ENCODE measurements around the gene RAP1B.
A peak's percentile ranks its signal among the peaks of the same experiment; 100 is the strongest.

RAP1B gene

GRCh38 chr12:68610370-68611093 is at the start of gene RAP1B:
RAP1B (plus strand) TSS chr12:68610899; CDS start chr12:68648725, 37,826 bp downstream.
- DNase-seq (ENCODE audit: low spot score) = peak; percentile 86

- DNase-seq (ENCODE audit: low spot score) = no peak
Observed at GRCh38 chr12:68561830-68562229, 48.9 kb upstream of the RAP1B start.

- no peak for DNase-seq (ENCODE audit: low spot score)
Observed at GRCh38 chr12:68564166-68564565, 46.5 kb upstream of the RAP1B start.

- DNase-seq (ENCODE audit: low spot score) = no peak
Observed at GRCh38 chr12:68565391-68565903, 45.3 kb upstream of the RAP1B start.

- no peak for DNase-seq (ENCODE audit: low spot score)
Observed at GRCh38 chr12:68568922-68569569, 41.7 kb upstream of the RAP1B start.

GRCh38 chr12:68572661-68573060 is 38.0 kb upstream of the RAP1B start:
- no peak for DNase-seq (ENCODE audit: low spot score)

GRCh38 chr12:68573406-68573805 is 37.3 kb upstream of the RAP1B start:
- DNase-seq (ENCODE audit: low spot score) = no peak

- no peak for DNase-seq (ENCODE audit: low spot score)
Observed at GRCh38 chr12:68577949-68578348, 32.8 kb upstream of the RAP1B start.

- DNase-seq (ENCODE audit: low spot score) = no peak
Observed at GRCh38 chr12:68578765-68579164, 31.9 kb upstream of the RAP1B start.

- no peak for DNase-seq (ENCODE audit: low spot score)
Observed at GRCh38 chr12:68579254-68579653, 31.4 kb upstream of the RAP1B start.

GRCh38 chr12:68580911-68581310 is 29.8 kb upstream of the RAP1B start:
- no peak for DNase-seq (ENCODE audit: low spot score)

- no peak for DNase-seq (ENCODE audit: low spot score)
Observed at GRCh38 chr12:68581926-68582325, 28.8 kb upstream of the RAP1B start.

- no peak for DNase-seq (ENCODE audit: low spot score)
Observed at GRCh38 chr12:68585966-68586365, 24.7 kb upstream of the RAP1B start.

GRCh38 chr12:68587448-68587873 is 23.2 kb upstream of the RAP1B start:
- DNase-seq (ENCODE audit: low spot score) = no peak

GRCh38 chr12:68589194-68589593 is 21.5 kb upstream of the RAP1B start:
- DNase-seq (ENCODE audit: low spot score) = no peak

GRCh38 chr12:68591734-68592418 is 18.8 kb upstream of the RAP1B start:
- no peak for DNase-seq (ENCODE audit: low spot score)

- DNase-seq (ENCODE audit: low spot score) = no peak
Observed at GRCh38 chr12:68595241-68595640, 15.5 kb upstream of the RAP1B start.

GRCh38 chr12:68601767-68602166 is 8.9 kb upstream of the RAP1B start:
- DNase-seq (ENCODE audit: low spot score) = no peak

- DNase-seq (ENCODE audit: low spot score) = no peak
Observed at GRCh38 chr12:68602720-68603119, 8.0 kb upstream of the RAP1B start.

GRCh38 chr12:68608191-68608590 is 2.5 kb upstream of the RAP1B start:
- DNase-seq (ENCODE audit: low spot score) = no peak

GRCh38 chr12:68609998-68610369 is 715 bp upstream of the RAP1B start:
- DNase-seq (ENCODE audit: low spot score) = peak; percentile 52

- DNase-seq (ENCODE audit: low spot score) = peak; percentile 60
Observed at GRCh38 chr12:68611094-68611805, 551 bp downstream of the RAP1B start.

Data from cerebellar cortex (tissue), 1 donor.